Esophagus squamous epithelium (tissue), 5 donors: ENCODE measurements around the gene DNM3. TPM values are rescaled to one million over a fixed set of nuclear protein-coding genes. Genes with fewer than 3 reads are reported as not detected.

ENCODE experiments used
- DNase-seq: peaks from one replicate; lab custom pipeline; 2025; lab: John Stamatoyannopoulos, UW
- H3K27ac ChIP-seq, 4 donors: fragments of 200-600 bp; sonication (generic); one replicate each; pipeline ENCODE4 v1.5.1; 2016 to 2019; ENCODE audit warnings: mild to moderate bottlenecking in 1 of 4
- H3K27me3 ChIP-seq, 4 donors: fragments of 200-600 bp; sonication (generic); 1 replicate in 3 of 4; 2 replicates in 1 of 4; pipeline versions ENCODE4 v1.5.1 to v1.6.0; 2017 to 2021; ENCODE audit warnings: antibody characterized with exemption in 1 of 4
- H3K36me3 ChIP-seq, 3 donors: fragments of 200-600 bp; sonication (generic); one replicate each; pipeline ENCODE4 v1.5.1; 2016 to 2019
- H3K4me1 ChIP-seq, 3 donors: fragments of 200-600 bp; sonication (generic); one replicate each; pipeline ENCODE4 v1.5.1; 2017 to 2019
- H3K4me3 ChIP-seq, 4 donors: fragments of 200-600 bp; sonication (generic); 1 replicate in 3 of 4; 2 replicates in 1 of 4; pipeline ENCODE4 v1.5.1; 2016 to 2019; ENCODE audit warnings: mild to moderate bottlenecking in 2 of 4, moderate library complexity in 1 of 4
- H3K9me3 ChIP-seq, 3 donors: fragments of 200-600 bp; sonication (generic); one replicate each; pipeline ENCODE4 v1.5.1; 2016 to 2019
- CTCF ChIP-seq, 6 experiments: fragments of 450-650 bp in 4 of 6; fragments of 200-600 bp in 2 of 6; sonication (generic) in 2 of 6; IDR thresholded peaks; one replicate each; pipeline ENCODE4 v1.5.1; 2016 to 2019; ENCODE audit warnings: antibody characterized with exemption in 6 of 6, mild to moderate bottlenecking in 4 of 6, moderate library complexity in 4 of 6
- POLR2A ChIP-seq, 4 donors: fragments of 450-650 bp; IDR thresholded peaks; one replicate each; pipeline ENCODE4 v1.6.1; 2017; ENCODE audit warnings: antibody characterized with exemption in 4 of 4, mild to moderate bottlenecking in 4 of 4, moderate library complexity in 3 of 4
- WGBS, 2 donors: methylation state at CpG; one replicate each; pipeline ENCODE4 v1.1.5; 2018; 5-methylcytosine and 5-hydroxymethylcytosine counted together
- intact Hi-C: fragments of 100-400 bp; cut with DNase I; formaldehyde crosslinking; loops from one replicate; pipeline ENCODE4 v1.15.0; 2022
- total RNA-seq, 4 donors: library from RNA; depleted of rRNA; stranded (reverse); fragments of >200 nt; gene quantifications; one replicate each; pipeline ENCODE4 v1.1.0, GENCODE V29; 2016
- donor health status: DM: yes; HTN: yes; CAD: no.

The DNM3 gene
- total RNA-seq, 4 donors from 2014 or later, result 0.91 to 3.2 (median 1.8) TPM

GRCh38 chr1:171814692-171815091 lies 26.6 kb upstream of the DNM3 start:
- Histone ChIP-seq H3K36me3 (no peaks in the 10 kb centered on the region), H3K27ac (no peak overlapping the region), H3K4me3 (no peak overlapping the region), H3K4me1 (peaks cover 0 to 12% (median 0%) of the 10 kb centered on the region in 3 donors), H3K27me3 (no peaks in the 10 kb centered on the region), H3K9me3 (no peaks in the 10 kb centered on the region)
- no peak for DNase-seq
- WGBS, 2 donors, result 41 to 46% methylated on average over 2 of the region's 2 CpGs
- intact Hi-C loops, result no loop called here
- TF ChIP-seq CTCF (IDR thresholded peaks at IDR 0.05) (no peak), POLR2A (IDR thresholded peaks at IDR 0.05) (no peak)

- TF ChIP-seq CTCF (IDR thresholded peaks at IDR 0.05) (no peak), POLR2A (IDR thresholded peaks at IDR 0.05) (no peak)
- DNase-seq, result no peak
- H3K36me3 ChIP-seq, result no peaks in the 10 kb centered on the region
- peaks cover 0 to 12% (median 0%) of the 10 kb centered on the region in 3 donors for H3K4me1 ChIP-seq
- H3K27ac ChIP-seq, result no peak overlapping the region
- H3K27me3 ChIP-seq, result no peaks in the 10 kb centered on the region
- intact Hi-C loops, result no loop called here
- WGBS, 2 donors, result 86 to 93% methylated on average over 3 of the region's 3 CpGs
- H3K9me3 ChIP-seq, result no peaks in the 10 kb centered on the region
- H3K4me3 ChIP-seq, result no peak overlapping the region
Observed at GRCh38 chr1:171816300-171816901, 24.9 kb upstream of the DNM3 start.

- Histone ChIP-seq H3K4me3 (no peak overlapping the region), H3K27me3 (no peaks in the 10 kb centered on the region), H3K27ac (no peak overlapping the region), H3K4me1 (peaks cover 0 to 12% (median 0%) of the 10 kb centered on the region in 3 donors), H3K9me3 (no peaks in the 10 kb centered on the region), H3K36me3 (no peaks in the 10 kb centered on the region)
- no peak for DNase-seq
- intact Hi-C loops, result no loop called here
- WGBS, 2 donors, result 7 to 9% methylated on average over 3 of the region's 3 CpGs
- TF ChIP-seq POLR2A (IDR thresholded peaks at IDR 0.05), result no peak
- no peak for TF ChIP-seq CTCF (IDR thresholded peaks at IDR 0.05)
Observed at GRCh38 chr1:171817511-171818265, 23.6 kb upstream of the DNM3 start.

GRCh38 chr1:171819946-171820345 lies 21.4 kb upstream of the DNM3 start:
- DNase-seq, result no peak
- TF ChIP-seq CTCF (IDR thresholded peaks at IDR 0.05) (no peak), POLR2A (IDR thresholded peaks at IDR 0.05) (no peak)
- Histone ChIP-seq H3K36me3 (no peaks in the 10 kb centered on the region), H3K4me3 (no peak overlapping the region), H3K9me3 (no peaks in the 10 kb centered on the region), H3K27me3 (no peaks in the 10 kb centered on the region), H3K4me1 (peaks cover 0 to 12% (median 0%) of the 10 kb centered on the region in 3 donors), H3K27ac (no peak overlapping the region)
- intact Hi-C loops, result no loop called here
- 48 to 57% methylated on average over 2 of the region's 2 CpGs for WGBS, 2 donors

GRCh38 chr1:171826973-171827372 lies 14.3 kb upstream of the DNM3 start:
- peaks cover 0 to 12% (median 5%) of the 10 kb centered on the region in 3 donors for H3K9me3 ChIP-seq
- no peaks in the 10 kb centered on the region for H3K27me3 ChIP-seq
- WGBS, 2 donors, result 40% methylated on average over 1 of the region's 1 CpG; no CpG with 5 or more reads in 1 of the 2 donors
- no peaks in the 10 kb centered on the region for H3K36me3 ChIP-seq
- H3K4me1 ChIP-seq, result no peaks in the 10 kb centered on the region
- no peak for TF ChIP-seq POLR2A (IDR thresholded peaks at IDR 0.05)
- TF ChIP-seq CTCF (IDR thresholded peaks at IDR 0.05), result no peak
- H3K27ac ChIP-seq, result no peak overlapping the region
- intact Hi-C loops, result no loop called here
- DNase-seq, result no peak
- H3K4me3 ChIP-seq, result no peak overlapping the region
